SU-DHL-6 (cell line): ENCODE measurements around the gene ADCY10.
"Not testable (repeated sequence)": the region's sequence is repeated elsewhere in the genome, so short reads cannot be mapped to it uniquely, and the experiment has no call there.

Source experiments
- H2AFZ ChIP-seq: fragments of 200-600 bp; sonication (generic); 2 replicates; pipeline ENCODE4 v1.6.1; 2014; ENCODE audit warnings: low read depth, mild to moderate bottlenecking, moderate library complexity, mixed read lengths, antibody characterized with exemption, low read length; ENCODE audit not compliant: severe bottlenecking
- H3F3A ChIP-seq: fragments of 200-600 bp; shearing (Covaris generic); 2 replicates; pipeline ENCODE4 v1.6.0; 2016; ENCODE audit warnings: antibody characterized with exemption, mild to moderate bottlenecking; ENCODE audit not compliant: insufficient read depth
- H3K27ac ChIP-seq: fragments of 200-600 bp; sonication (generic); 2 replicates; pipeline ENCODE4 v1.5.1; 2016; ENCODE audit warnings: low read depth, mild to moderate bottlenecking, low read length, moderate library complexity, mixed read lengths
- H3K27me3 ChIP-seq: fragments of 200-600 bp; sonication (generic), shearing (Covaris generic); 2 replicates; pipeline ENCODE4 v1.6.0; 2014; ENCODE audit warnings: mild to moderate bottlenecking, low read length
- H3K36me3 ChIP-seq: fragments of 200-600 bp; sonication (generic); 2 replicates; pipeline ENCODE4 v1.6.1; 2014; ENCODE audit warnings: mild to moderate bottlenecking, low read length, mixed read lengths
- H3K4me2 ChIP-seq: fragments of 300-600, 200-600 bp; shearing (Covaris generic), sonication (generic); 2 replicates; pipeline ENCODE4 v1.6.0; 2014; ENCODE audit warnings: low read length, low read depth, mild to moderate bottlenecking; ENCODE audit not compliant: poor library complexity, severe bottlenecking
- H3K4me3 ChIP-seq: fragments of 200-600 bp; sonication (generic); 2 replicates; pipeline ENCODE4 v1.5.1; 2014; ENCODE audit warnings: antibody characterized with exemption, low read length, mild to moderate bottlenecking, mixed read lengths; ENCODE audit not compliant: insufficient read depth, poor library complexity, severe bottlenecking
- H3K79me2 ChIP-seq: fragments of 200-600 bp; sonication (generic); 2 replicates; pipeline ENCODE4 v1.6.1; 2014; ENCODE audit warnings: mild to moderate bottlenecking, low read length, moderate library complexity; ENCODE audit not compliant: insufficient read depth
- H3K9ac ChIP-seq: fragments of 200-600 bp; sonication (generic); 2 replicates; pipeline ENCODE4 v1.7.0; 2014; ENCODE audit warnings: mild to moderate bottlenecking, low read length
- H3K9me2 ChIP-seq: fragments of 200-600 bp; sonication (generic); replicated peaks from 2 replicates; pipeline ENCODE4 v1.6.1; 2014; ENCODE audit warnings: low read length; ENCODE audit not compliant: insufficient read depth
- H3K9me3 ChIP-seq: fragments of 200-600 bp; sonication (generic); 2 replicates; pipeline ENCODE4 v1.6.1; 2014; ENCODE audit warnings: low read length, mixed read lengths; ENCODE audit not compliant: insufficient read depth
- H4K20me1 ChIP-seq: fragments of 200-600 bp; sonication (generic); 2 replicates; pipeline ENCODE4 v1.6.1; 2014; ENCODE audit warnings: low read depth, mild to moderate bottlenecking, antibody characterized with exemption, low read length, moderate library complexity, mixed read lengths
- EZH2phosphoT487 ChIP-seq: fragments of 200-600 bp; sonication (generic), shearing (Covaris generic); conservative IDR thresholded peaks from 2 replicates; pipeline ENCODE4 v1.6.1; 2018; ENCODE audit warnings: mild to moderate bottlenecking, antibody characterized with exemption, low read length, moderate library complexity, mixed read lengths
- TF ChIP-seq, protein P1 (sequence below): fragments of 200-600 bp; sonication (generic); IDR thresholded peaks from one replicate; pipeline ENCODE4 v1.5.1; 2017; ENCODE audit warnings: antibody characterized with exemption, mild to moderate bottlenecking, low read length, moderate library complexity; ENCODE audit not compliant: insufficient read depth, poor library complexity, severe bottlenecking

ADCY10 gene

DNA sequence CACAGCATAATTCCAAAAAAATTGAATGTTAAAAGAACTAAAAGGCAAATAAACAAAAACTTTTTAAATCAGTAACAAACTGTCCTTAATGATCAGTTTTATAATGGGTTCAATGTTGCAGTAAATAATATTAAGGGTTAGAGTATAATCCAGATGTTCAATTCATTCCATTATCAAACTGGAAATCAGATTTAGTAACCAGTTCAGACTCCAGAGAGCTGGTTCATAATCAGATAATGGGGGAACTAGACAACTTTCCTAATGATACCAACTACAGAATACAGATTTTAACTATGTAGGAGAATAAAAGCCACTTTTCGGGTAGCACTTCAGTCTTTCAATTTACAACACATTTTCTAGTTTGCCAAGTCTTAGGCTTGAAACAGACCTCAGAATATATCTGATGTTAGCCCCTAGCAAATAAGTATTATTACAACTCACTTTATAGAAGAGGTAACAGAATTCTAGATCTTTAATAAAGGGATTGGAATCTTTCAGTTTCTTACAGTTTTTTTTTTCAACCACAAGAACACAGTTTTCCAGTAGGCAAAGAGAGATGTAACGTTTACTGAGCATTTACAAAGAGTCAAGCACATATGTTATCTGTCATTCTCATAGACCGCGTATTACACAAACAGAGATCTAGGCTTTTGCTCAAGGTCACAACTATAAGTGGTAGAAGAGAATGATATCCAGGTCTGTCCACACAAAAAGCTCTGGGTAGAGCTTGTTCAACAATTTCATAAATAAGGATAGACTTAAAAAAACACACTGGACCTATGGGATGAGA, 20.7 kb upstream of the ADCY10 start:
- no peaks in the 10 kb centered on the region for H3K27me3 ChIP-seq
- peak overlapping the region; percentile 65 for H3K4me3 ChIP-seq
- H3K4me2 ChIP-seq: peak overlapping the region; percentile 87
- H3K79me2 ChIP-seq: peaks cover 49% of the 10 kb centered on the region
- peak overlapping the region; percentile 78 for H3K9ac ChIP-seq
- no peaks in the 10 kb centered on the region for H3K9me2 ChIP-seq
- peak overlapping the region; percentile 91 for H2AFZ ChIP-seq
- TF ChIP-seq, protein P1, sequence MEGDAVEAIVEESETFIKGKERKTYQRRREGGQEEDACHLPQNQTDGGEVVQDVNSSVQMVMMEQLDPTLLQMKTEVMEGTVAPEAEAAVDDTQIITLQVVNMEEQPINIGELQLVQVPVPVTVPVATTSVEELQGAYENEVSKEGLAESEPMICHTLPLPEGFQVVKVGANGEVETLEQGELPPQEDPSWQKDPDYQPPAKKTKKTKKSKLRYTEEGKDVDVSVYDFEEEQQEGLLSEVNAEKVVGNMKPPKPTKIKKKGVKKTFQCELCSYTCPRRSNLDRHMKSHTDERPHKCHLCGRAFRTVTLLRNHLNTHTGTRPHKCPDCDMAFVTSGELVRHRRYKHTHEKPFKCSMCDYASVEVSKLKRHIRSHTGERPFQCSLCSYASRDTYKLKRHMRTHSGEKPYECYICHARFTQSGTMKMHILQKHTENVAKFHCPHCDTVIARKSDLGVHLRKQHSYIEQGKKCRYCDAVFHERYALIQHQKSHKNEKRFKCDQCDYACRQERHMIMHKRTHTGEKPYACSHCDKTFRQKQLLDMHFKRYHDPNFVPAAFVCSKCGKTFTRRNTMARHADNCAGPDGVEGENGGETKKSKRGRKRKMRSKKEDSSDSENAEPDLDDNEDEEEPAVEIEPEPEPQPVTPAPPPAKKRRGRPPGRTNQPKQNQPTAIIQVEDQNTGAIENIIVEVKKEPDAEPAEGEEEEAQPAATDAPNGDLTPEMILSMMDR: no peak
- H3K9me3 ChIP-seq: no peaks in the 10 kb centered on the region
- no peaks in the 10 kb centered on the region for H3K36me3 ChIP-seq
- H3F3A ChIP-seq: no peaks in the 10 kb centered on the region
- H4K20me1 ChIP-seq: peaks cover 9% of the 10 kb centered on the region; the same call in 1 of the 2 replicates
- no peak overlapping the region for H3K27ac ChIP-seq

DNA sequence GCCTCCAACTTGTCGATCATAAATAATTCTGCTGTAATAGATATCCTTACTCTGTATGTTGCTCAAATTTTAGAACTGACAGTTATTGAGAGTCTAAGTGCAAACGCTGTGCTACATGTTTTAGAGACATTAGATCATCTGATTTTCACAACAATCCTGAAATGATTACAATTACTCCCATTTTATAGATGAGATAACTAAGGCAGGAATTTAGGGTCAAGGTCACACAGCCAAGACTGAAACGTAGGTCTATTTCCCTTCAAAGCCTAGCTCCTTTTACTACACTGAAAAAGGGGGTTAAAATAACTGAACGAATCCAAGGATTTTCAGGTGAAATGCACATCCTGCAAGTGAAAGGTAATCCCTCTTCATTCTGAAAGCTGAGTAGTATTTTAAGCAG, 19.9 kb upstream of the ADCY10 start:
- H2AFZ ChIP-seq: no peak overlapping the region
- no peaks in the 10 kb centered on the region for H3K9me3 ChIP-seq
- H3K36me3 ChIP-seq: no peaks in the 10 kb centered on the region
- H3F3A ChIP-seq: no peaks in the 10 kb centered on the region
- H3K4me3 ChIP-seq: no peak overlapping the region
- peaks cover 41% of the 10 kb centered on the region for H3K79me2 ChIP-seq
- H3K4me2 ChIP-seq: peak overlapping the region; percentile 87
- no peaks in the 10 kb centered on the region for H3K9me2 ChIP-seq
- H3K9ac ChIP-seq: no peak overlapping the region
- no peak for TF ChIP-seq EZH2phosphoT487
- TF ChIP-seq, protein P1: no peak
- no peak overlapping the region for H3K27ac ChIP-seq
- H4K20me1 ChIP-seq: peaks cover 9% of the 10 kb centered on the region; the same call in 1 of the 2 replicates
- H3K27me3 ChIP-seq: no peaks in the 10 kb centered on the region

DNA sequence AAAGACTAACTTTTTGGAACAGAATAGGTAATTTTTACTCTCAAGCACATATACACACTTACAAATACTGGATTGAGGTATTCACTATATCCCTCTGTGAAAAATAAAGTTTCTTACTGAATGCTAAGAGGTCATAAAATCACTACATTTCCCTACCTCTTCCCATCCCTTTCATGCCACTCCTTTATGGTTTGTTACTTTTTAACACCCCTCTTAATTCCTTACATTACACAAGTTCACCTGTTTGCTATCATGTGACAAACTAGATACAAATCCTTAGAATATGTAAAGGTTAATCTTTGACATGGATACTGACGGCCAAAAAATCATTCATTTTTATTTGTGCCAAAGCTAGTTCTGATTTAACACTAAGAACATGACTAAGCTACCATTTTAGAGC, 15.8 kb upstream of the ADCY10 start:
- H3K27ac ChIP-seq: no peak overlapping the region
- H3K9me3 ChIP-seq: no peaks in the 10 kb centered on the region
- no peaks in the 10 kb centered on the region for H3K27me3 ChIP-seq
- H2AFZ ChIP-seq: no peak overlapping the region
- 0 out of 2 replicates have a peak, but pooled peaks cover 2% of the 10 kb centered on the region for H4K20me1 ChIP-seq
- H3K4me2 ChIP-seq: no peak overlapping the region
- no peak overlapping the region for H3K4me3 ChIP-seq
- TF ChIP-seq, protein P1: no peak
- TF ChIP-seq EZH2phosphoT487: no peak
- no peaks in the 10 kb centered on the region for H3K36me3 ChIP-seq
- H3K9me2 ChIP-seq: no peaks in the 10 kb centered on the region
- H3F3A ChIP-seq: no peaks in the 10 kb centered on the region
- no peak overlapping the region for H3K9ac ChIP-seq
- peaks cover 16% of the 10 kb centered on the region for H3K79me2 ChIP-seq

DNA sequence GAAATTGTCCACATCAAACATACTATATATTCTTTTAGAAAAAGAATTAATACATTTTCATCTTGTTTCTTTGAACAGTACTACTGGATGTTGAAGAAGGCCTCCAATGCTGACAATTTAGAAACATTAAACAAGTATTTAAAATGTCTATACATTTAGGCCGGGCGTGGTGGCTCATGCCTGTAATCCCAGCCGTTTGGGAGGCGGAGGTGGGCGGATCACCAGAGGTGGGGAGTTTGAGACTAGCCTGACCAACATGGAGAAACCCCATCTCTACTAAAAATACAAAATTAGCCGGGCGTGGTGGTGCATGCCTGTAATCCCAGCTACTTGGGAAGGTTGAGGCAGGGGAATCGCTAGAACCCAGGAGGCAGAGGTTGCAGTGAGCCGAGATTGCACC, 15.0 kb upstream of the ADCY10 start:
- not testable (repeated sequence) for H3K27me3 ChIP-seq, H3K27ac ChIP-seq, H3K9ac ChIP-seq, H3K4me3 ChIP-seq, H3K79me2 ChIP-seq, H3K9me3 ChIP-seq, H2AFZ ChIP-seq, H3K9me2 ChIP-seq, H3F3A ChIP-seq, H3K4me2 ChIP-seq, H3K36me3 ChIP-seq, H4K20me1 ChIP-seq
